Mesenteric fat pad (tissue), 1 donor: ENCODE data around the gene CCDC88C. TPM values are rescaled to one million over a fixed set of nuclear protein-coding genes. Genes with fewer than 3 reads are reported as not detected.
"Not testable (repeated sequence)": the region's sequence is repeated elsewhere in the genome, so short reads cannot be mapped to it uniquely, and the experiment has no call there.

Experiments
- DNase-seq: peaks from one replicate; pipeline ENCODE4 v3.0.0-alpha.2; 2020; ENCODE audit warnings: low spot score
- total RNA-seq: library from RNA; stranded (reverse); fragmentation: NEBNext Ultra II Directional; extraction: Animal tissue kit (Norgen Biotek cat#: 25700); gene quantifications from one replicate; pipeline ENCODE4 v1.2.1, GENCODE V29; 2021
- donor health status: DM: yes; HTN: yes; CAD: no.

The CCDC88C gene
- total RNA-seq, 1 donor from 2014 or later: 17.4 TPM

DNA sequence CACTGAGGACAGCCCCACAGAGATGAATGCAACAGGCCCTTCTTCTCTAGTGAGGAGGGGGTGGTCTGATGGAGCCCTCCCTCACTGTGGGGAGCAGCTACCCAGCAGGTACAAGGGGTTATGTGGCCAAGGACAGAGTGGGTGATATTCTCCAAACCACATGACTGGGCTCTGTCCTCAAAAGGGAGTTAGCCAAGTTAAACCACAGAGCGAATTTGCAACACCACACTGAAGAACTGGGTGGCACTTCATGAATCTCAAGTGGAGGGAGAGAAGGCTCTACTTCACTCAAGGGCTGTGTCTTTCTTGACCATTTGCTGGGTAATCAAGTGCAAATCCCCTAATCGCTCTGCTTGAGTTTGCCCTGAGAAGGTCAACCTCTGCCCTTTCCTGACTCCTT lies 185.6 kb downstream of the CCDC88C start:
- DNase-seq: no peak

DNA sequence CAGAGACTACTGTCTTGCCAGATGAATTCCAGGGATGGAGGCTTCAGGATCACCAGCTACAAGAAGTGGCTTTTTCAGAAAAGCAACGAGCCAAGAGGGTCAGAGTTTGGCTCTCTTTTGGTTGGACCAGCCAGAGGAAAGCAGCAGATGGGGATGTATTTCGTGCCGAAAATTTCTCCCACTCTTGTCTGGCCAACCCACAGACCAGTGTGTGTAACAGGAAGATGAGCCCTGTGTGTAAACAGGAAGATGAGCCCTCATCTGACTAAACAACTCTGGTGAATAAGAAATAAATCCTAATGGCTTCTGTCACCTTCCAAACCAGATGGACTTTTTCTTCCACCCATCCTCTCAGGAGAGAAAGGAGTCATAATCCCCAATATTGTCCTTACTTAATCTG lies 186.2 kb downstream of the CCDC88C start:
- no peak for DNase-seq

DNA sequence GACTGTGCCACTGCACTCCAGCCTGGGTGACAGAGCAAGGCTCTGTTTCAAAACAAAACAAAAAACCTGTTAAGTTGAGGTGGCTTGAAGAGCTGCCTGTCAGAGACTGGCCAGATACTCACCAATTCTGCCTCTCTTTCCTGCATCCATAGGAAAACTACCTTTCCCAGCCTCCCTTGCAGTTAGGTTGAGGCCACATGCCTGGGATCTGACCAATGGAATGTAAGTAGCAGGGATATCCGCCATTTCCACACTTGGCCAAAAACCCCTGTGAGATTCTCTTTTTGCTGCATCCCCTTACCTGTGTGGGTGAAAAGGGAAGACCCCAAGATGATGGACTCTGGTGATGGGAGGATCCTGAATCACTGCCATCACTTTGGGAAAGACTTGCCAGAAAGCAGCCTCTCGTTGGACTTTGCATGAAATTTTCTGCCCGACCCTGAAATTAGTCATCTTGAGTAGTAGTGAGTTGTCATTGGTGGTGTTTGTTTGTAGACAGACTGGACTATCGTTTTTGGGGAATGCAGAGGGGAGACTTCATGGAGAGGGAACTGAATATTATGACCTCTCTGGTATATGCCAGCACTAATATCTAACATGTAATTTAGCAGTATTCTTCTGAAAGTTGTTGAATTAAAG lies 187.1 kb downstream of the CCDC88C start:
- DNase-seq: no peak

DNA sequence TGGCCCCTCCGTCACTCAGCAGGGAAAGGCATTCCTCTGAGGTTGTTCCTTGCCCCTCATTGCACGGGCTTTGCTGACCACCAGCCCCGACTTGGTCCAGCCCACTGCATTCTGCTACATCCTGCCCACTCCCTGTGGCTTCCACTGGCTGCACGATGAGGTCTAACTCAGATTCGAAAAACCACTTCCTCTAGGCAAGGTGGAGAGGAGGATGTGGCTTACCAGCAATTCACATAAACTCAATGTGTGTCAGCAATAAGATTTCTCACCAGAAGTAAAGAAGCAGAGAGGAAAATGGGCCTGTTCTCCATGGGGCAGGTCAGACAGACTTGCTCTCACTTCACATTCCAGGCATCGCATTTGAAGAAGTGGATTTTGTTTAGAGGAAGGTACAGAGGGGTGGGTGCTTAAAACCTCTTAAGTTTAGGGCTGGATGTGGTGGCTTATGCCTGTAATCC lies 187.8 kb downstream of the CCDC88C start:
- no peak for DNase-seq

DNA sequence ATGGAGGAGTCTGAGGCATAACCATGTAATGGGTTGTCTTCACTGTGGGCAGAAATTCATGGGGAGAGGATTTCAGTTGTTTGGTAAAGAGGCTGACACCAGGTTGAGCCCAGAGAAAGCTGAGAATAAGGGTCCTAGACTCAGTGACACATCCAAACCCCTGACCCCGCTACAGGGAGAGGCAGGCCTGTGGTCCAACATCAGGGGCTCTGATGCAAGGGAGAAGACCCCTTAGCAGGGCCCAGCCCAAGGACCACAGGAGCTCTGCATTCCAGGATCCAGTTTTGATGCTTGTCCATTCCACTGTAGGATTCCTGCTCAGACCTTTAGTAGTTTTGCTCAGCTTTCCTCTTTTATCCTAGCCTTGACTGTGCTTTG lies 188.6 kb downstream of the CCDC88C start:
- no peak for DNase-seq

DNA sequence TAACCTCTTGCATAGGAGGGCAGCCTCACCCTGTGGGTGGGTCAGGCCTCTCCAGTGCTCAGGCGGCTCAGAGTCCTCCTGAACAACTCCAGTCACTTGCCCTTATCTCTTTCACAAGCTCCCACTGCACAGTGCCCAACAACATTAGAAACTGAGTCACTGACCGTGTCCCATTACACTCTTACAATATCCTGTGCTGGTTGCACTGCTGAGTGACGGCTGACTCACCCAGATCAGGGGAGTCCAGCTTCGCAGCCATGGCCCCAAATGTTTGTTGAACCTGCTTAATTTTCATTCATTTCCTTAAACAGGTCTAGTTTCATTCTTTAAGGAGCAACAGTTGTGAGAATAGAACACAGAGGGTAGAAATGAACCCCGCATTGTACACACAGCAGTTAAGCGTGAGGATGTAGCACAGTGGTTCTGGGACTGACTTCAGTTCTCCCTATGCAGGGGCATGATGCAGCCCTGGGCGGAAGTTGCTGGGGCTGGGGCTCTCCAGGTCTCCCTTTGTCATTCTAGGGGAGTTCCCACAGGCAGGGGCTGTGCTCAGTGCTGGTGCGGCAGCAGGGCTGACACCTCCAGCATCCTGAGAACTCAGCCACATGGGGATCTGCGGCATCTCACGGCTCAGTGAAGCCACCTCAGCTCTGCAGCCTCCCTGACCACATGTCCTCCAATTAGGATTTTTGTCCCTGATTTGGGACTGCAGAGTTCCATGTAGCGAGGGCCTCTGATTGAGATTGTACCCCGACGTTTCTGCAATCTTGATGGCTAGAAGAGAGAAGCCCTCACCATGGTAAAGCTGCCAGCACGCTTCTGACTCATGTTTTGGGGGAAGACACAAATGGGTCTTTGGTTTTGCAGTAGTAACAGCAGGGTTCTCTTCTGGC lies 189.3 kb downstream of the CCDC88C start:
- no peak for DNase-seq

DNA sequence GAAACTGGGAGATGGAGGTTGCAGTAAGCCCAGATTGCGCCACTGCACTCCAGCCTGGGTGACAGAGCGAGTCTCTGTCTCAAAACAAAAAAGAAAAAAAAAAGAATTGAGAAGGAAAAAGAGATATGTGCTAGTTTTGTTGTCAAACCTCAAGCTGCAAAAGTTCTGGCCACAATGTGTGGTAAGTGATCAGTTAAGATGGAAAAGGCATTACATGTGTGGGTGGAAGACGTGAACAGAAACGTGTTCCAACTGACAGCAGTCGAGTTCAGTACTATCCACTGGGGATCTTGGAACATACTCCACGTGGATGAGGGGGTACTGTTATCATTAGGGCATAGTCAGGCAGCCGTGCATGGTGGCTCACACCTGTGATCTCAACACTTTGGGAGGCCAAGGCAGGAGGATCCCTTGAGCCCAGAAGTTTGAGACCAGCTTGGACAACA lies 190.4 kb downstream of the CCDC88C start:
- DNase-seq: no peak

DNA sequence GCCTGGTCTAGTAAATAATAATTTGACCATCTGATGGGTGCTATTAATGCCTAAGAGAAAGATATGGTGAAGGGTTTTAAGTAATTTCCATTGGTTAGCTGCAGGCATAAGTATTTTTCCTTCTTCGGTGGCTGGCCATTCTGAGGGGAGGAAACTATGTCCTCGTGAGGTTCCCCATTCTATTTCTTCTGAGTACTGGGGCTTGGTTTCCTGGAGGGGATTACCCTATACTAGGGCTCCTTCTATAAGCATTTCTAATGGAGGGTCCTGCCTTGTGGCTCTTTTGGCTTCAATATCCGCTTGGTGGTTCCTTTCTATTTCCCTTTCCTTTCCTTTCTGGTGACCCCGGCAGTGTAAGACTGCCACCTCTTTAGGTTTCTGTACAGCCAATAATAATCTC lies 191.3 kb downstream of the CCDC88C start:
- not testable (repeated sequence) for DNase-seq

DNA sequence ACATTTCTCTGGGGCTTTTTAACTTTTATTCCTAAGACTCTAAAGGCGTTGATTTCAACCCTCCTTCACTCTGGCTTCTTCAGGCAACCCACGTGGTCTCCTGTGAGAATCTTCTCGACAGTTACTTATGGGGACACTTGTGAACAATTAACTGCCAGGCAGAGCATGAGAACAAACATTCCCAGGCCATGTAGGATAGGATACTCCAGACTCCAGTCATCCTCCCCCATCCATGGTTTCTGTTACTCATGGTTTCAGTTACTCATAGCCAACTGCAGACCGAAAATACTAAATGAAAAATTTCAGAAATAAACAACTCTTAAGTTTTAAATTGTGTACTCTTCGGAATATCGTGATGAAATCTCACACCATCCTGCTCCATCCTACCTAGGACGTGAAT lies 192.6 kb downstream of the CCDC88C start:
- DNase-seq: no peak

DNA sequence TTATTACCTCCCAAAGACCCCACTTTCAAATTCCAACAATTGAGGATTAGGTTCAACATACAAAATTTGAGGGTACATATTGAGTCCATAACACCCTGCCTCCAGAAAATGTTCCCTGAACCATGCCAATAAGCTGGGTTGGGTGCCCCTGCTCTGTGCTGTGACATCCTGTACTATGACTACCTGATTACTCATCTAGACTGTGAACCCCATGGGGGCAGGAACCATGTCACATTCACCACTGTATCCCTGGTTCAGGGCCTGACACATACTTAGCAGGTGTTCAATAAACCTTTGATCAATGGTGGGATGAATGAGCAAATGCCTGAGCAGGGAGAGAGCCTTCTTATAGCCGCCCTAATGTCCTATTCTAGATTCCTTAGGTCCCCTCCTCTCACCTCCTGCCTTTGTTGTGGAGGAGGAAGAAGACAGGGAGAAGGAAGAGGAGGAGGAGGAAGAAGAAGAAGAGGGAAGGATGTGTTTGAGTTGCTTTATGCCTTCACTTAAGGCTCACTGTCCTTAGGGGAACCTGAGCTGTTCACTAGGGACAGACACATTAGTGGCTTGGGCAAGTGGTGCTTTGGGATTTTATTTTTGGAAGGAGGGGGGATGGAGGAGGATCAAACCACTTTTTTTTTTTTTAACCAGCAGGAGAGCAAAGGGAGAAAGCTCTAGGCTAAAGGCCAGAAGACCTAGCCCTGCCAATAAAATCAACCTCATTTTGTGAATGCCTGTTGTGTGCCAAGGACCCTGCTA lies 194.4 kb downstream of the CCDC88C start:
- no peak for DNase-seq

Other genes with a start within 250 kb of the CCDC88C start
- gene GPR68, start 173.1 kb downstream of the CCDC88C start, total RNA-seq: 0.67 TPM
- 64.4 TPM for gene PPP4R3A, start 92.5 kb upstream of the CCDC88C start, total RNA-seq